PFSK-1 (cell line): Measurements from ENCODE around the gene AANAT.
A peak's percentile ranks its signal among the peaks of the same experiment; 100 is the strongest.

Source experiments
- FOXP2 ChIP-seq: optimal IDR thresholded peaks from 2 replicates; pipeline ENCODE3; 2011; ENCODE audit warnings: borderline replicate concordance, control low read depth, inconsistent platforms; ENCODE audit not compliant: insufficient read depth; ENCODE audit errors: extremely low read length, extremely low read depth
- POLR2AphosphoS5 ChIP-seq: IDR thresholded peaks from 2 replicates; pipeline ENCODE4 v1.6.1; 2012; ENCODE audit warnings: low read depth, mild to moderate bottlenecking, control low read depth, low read length, moderate library complexity
- SIN3A ChIP-seq: IDR thresholded peaks from 2 replicates; pipeline ENCODE4 v1.6.1; 2012; ENCODE audit warnings: mild to moderate bottlenecking, low read length, moderate library complexity, borderline replicate concordance; ENCODE audit not compliant: insufficient read depth
- TAF1 ChIP-seq: IDR thresholded peaks from 2 replicates; pipeline ENCODE4 v1.6.1; 2012; ENCODE audit warnings: low read length, control low read depth, borderline replicate concordance; ENCODE audit not compliant: insufficient read depth
- TF ChIP-seq, protein P1 (sequence below), 2 experiments: IDR thresholded peaks; 2 replicates each; pipeline versions ENCODE4 v1.6.1 to v1.8.0; 2011 to 2012; ENCODE audit warnings: low read depth in 2 of 2, low read length in 2 of 2, control low read depth in 1 of 2, inconsistent platforms in 1 of 2, mild to moderate bottlenecking in 1 of 2, moderate library complexity in 1 of 2; ENCODE audit not compliant: insufficient read depth in 1 of 2

The AANAT gene

DNA sequence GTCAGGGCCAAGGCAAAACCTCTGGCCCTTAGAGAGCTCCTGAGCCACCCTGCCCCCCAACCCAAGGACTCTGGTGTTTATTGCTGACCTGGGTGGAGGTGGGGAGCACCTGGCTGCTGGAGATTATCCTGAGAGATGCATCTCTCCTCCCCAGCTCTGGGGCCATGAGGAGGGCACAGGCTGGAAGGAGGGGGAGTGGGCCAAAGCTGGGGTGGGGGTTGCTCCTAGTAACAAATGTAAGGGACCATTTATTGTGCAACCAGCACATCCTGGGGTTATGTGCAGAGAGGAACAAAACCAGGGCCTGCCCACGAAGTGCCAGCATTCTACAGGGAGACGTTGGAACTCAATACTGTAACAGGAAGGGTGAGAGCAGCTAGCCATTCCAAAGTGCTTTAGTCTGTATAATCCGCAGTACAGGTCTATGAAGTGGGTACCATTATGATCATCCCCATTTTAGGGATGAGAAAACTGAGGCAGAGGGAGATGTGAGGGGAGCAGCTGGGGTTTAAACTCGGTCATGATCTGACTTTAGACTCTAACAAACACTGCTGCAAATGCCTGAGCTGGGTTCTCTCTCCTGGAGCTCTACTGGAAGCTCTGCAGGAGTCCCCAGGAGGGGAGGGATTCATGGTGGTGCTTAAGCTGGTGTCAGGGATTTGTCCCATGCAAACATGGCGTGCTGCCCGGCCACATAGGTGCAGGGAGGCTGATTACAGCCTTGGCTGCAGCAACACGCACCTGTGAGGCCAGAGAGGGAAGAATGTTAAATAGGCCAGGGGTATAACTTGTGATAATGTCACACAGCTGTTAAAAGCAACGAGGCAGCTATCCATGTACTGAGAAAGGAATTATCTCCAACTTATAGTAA lies 35.2 kb downstream of the AANAT start:
- TF ChIP-seq SIN3A (no peak), TAF1 (no peak), FOXP2 (no peak), POLR2AphosphoS5 (no peak)
- TF ChIP-seq, protein P1, sequence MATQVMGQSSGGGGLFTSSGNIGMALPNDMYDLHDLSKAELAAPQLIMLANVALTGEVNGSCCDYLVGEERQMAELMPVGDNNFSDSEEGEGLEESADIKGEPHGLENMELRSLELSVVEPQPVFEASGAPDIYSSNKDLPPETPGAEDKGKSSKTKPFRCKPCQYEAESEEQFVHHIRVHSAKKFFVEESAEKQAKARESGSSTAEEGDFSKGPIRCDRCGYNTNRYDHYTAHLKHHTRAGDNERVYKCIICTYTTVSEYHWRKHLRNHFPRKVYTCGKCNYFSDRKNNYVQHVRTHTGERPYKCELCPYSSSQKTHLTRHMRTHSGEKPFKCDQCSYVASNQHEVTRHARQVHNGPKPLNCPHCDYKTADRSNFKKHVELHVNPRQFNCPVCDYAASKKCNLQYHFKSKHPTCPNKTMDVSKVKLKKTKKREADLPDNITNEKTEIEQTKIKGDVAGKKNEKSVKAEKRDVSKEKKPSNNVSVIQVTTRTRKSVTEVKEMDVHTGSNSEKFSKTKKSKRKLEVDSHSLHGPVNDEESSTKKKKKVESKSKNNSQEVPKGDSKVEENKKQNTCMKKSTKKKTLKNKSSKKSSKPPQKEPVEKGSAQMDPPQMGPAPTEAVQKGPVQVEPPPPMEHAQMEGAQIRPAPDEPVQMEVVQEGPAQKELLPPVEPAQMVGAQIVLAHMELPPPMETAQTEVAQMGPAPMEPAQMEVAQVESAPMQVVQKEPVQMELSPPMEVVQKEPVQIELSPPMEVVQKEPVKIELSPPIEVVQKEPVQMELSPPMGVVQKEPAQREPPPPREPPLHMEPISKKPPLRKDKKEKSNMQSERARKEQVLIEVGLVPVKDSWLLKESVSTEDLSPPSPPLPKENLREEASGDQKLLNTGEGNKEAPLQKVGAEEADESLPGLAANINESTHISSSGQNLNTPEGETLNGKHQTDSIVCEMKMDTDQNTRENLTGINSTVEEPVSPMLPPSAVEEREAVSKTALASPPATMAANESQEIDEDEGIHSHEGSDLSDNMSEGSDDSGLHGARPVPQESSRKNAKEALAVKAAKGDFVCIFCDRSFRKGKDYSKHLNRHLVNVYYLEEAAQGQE (IDR thresholded peaks at IDR 0.05; ENCODE audit: insufficient read depth in 1 of 2, low read depth in 2 of 2, low read length in 2 of 2): no peak

DNA sequence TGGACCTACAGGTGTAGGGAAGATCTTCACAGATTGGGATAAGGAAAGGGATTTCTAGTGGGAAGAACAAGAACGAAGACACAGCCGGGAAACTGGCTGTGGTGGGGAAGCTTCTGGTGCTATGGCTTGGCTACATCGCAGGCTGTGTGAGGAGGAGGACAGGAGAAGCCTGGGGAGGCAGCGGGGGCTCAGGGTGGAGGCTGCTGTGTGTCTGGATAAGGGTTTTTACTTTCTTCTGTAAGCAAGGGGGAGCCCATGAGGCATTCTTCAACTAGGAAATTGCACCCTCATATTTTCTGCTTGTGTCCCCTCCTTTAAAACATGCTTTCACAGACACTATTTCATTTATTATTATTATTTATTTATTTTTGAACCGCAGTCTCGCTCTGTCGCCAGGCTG lies 36.7 kb downstream of the AANAT start:
- TF ChIP-seq TAF1 (no peak), POLR2AphosphoS5 (no peak), FOXP2 (no peak), SIN3A (no peak)
- TF ChIP-seq, protein P1 (IDR thresholded peaks at IDR 0.05; ENCODE audit: insufficient read depth in 1 of 2, low read depth in 2 of 2, low read length in 2 of 2): no peak

DNA sequence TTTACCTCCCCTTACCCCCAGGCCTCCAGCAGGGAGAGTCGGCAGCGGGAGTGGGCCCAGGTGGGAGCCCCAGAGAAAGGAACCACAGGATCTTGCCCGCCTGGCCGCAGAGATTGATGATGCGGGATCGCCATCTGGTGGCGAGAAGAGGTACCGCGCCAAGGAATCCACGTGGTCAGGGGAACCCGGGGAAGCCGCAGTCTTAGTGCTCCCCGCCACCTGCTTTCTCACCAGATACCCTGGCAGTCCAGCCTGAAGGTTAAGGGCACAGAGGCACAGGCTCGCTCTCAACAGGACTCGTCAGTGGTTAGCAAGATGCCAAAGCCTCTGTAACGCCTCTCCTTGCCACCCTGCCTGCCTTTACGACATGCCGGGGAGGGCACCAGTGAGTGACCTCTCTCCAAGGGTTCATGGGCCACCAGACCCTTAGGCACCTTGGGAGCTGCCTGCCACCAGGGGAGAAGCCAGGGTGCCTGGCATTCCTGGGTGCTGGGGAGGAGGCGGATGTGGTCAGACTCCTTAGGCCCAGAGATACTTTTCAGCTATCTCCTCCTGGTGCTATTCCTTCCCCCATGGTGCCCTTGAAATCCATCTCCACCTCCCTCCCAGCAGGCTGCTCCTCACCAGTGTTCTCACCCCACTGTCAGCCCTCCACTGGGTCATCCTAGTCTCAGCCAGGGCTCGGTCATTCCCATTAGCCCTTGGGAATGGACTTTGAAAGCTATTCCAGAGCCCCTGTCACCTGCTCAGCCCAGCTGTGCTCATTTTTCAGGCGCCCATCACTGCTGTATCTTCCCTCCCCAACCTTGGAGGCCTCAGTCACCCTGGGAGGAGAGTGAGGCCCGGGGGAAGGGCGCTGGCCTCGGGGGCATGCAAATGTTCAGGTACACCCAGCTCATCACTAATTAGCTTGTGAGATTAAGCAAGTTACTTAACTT lies 39.3 kb downstream of the AANAT start:
- no peak for TF ChIP-seq TAF1
- no peak for TF ChIP-seq SIN3A
- TF ChIP-seq POLR2AphosphoS5: no peak
- no peak for TF ChIP-seq FOXP2
- TF ChIP-seq, protein P1 (IDR thresholded peaks at IDR 0.05; ENCODE audit: insufficient read depth in 1 of 2, low read depth in 2 of 2, low read length in 2 of 2): 0 out of 4 replicates have a peak, but pooled peaks of 1 of the 2 experiments have one; percentile 13

DNA sequence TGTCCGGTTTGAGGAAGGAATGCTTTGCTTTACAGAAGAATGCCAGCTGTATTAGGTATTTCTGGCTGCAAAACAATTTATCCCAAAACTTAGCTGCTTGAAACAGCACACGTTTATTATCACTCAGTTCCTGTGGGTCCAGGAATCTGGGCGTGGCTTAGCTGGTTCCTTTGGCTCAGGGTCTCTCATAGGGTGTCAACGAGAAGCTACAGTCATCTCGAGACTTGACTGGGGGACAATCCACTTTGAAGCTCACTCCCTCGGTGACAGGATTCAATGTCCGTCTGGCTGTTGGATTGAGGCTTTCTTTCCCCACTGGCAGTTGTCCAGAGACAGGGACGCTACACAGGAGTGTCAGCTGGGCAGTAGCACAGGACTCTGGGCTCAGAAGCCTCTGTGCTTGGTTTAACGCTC lies 43.4 kb downstream of the AANAT start:
- TF ChIP-seq FOXP2 (no peak), POLR2AphosphoS5 (no peak), SIN3A (no peak), TAF1 (no peak)
- TF ChIP-seq, protein P1 (IDR thresholded peaks at IDR 0.05; ENCODE audit: insufficient read depth in 1 of 2, low read depth in 2 of 2, low read length in 2 of 2): no peak
